GM12891 (cell line): ENCODE data around the gene DIP2B.

ENCODE experiments used
- DNase-seq: peaks from one replicate; pipeline ENCODE4 v3.0.0; 2011; ENCODE audit warnings: low spot score; ENCODE audit not compliant: insufficient read length
- FAIRE-seq: peaks from 2 replicates; lab custom pipeline; 2011; peaks lifted over from hg19 to GRCh38; lab: Jason Lieb, UNC
- PAX5 ChIP-seq: IDR thresholded peaks from 2 replicates; pipeline ENCODE4 v1.6.1; 2011; ENCODE audit warnings: low read length, moderate library complexity, mild to moderate bottlenecking; ENCODE audit not compliant: insufficient read depth, severe bottlenecking
- POLR2A ChIP-seq: IDR thresholded peaks from 2 replicates; pipeline ENCODE4 v1.6.1; 2011; ENCODE audit warnings: low read depth, low read length, control low read depth
- POLR2AphosphoS5 ChIP-seq: IDR thresholded peaks from 2 replicates; pipeline ENCODE4 v1.6.1; 2011; ENCODE audit warnings: low read depth, low read length, control low read depth
- POU2F2 ChIP-seq: IDR thresholded peaks from 2 replicates; pipeline ENCODE4 v1.6.1; 2011; ENCODE audit warnings: low read depth, mild to moderate bottlenecking, control low read depth, low read length, moderate library complexity
- SPI1 ChIP-seq: IDR thresholded peaks from 2 replicates; pipeline ENCODE4 v1.6.1; 2011; ENCODE audit warnings: low read depth, low read length, control low read depth
- TAF1 ChIP-seq: IDR thresholded peaks from 2 replicates; pipeline ENCODE4 v1.6.1; 2011; ENCODE audit warnings: low read depth, low read length, control low read depth

DIP2B gene

GRCh38 chr12:50745861-50746260, 241.1 kb downstream of the DIP2B start:
- DNase-seq (no peak), FAIRE-seq (no peak)
- TF ChIP-seq TAF1: no peak
- no peak for TF ChIP-seq PAX5
- no peak for TF ChIP-seq POU2F2
- no peak for TF ChIP-seq POLR2AphosphoS5
- TF ChIP-seq POLR2A: no peak
- no peak for TF ChIP-seq SPI1

- FAIRE-seq (no peak), DNase-seq (no peak)
- no peak for TF ChIP-seq TAF1
- TF ChIP-seq POLR2AphosphoS5: no peak
- TF ChIP-seq POLR2A: no peak
- TF ChIP-seq SPI1: no peak
- TF ChIP-seq PAX5: no peak
- TF ChIP-seq POU2F2: no peak
These were observed 241.6 kb downstream of the DIP2B start for GRCh38 chr12:50746431-50746830.

- no peak for TF ChIP-seq POLR2A
- no peak for TF ChIP-seq PAX5
- no peak for TF ChIP-seq POU2F2
- no peak for TF ChIP-seq POLR2AphosphoS5
- DNase-seq (no peak), FAIRE-seq (no peak)
These were observed 243.0 kb downstream of the DIP2B start for GRCh38 chr12:50747817-50748216.

- DNase-seq: no peak
- no peak for FAIRE-seq
- TF ChIP-seq TAF1: no peak
- TF ChIP-seq POLR2A: no peak
- TF ChIP-seq PAX5: no peak
- no peak for TF ChIP-seq SPI1
- no peak for TF ChIP-seq POU2F2
These were observed 244.7 kb downstream of the DIP2B start for GRCh38 chr12:50749459-50749882.

DNA sequence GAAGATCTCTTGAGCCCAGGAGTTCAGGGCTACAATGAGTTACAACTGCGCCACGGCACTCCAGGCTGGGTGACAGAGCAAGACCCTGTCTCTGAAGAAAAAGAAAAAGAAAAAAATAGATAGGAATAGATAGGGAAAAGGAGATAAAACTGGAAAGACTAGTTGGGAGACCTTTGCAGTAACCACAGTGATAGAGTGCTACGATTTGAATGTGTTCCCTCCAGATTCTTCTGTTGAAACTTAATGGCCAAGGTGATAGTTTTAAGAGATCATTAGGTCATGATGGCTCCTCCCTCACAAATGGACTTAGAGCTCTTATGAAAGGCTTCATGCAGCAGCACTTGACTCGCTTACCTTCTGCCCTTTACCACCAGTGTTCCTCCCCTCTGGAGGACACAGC, 245.6 kb downstream of the DIP2B start:
- DNase-seq (no peak), FAIRE-seq (no peak)
- TF ChIP-seq POLR2AphosphoS5 (no peak), POU2F2 (no peak)

- FAIRE-seq (no peak), DNase-seq (peak; percentile 26)
- TF ChIP-seq POLR2AphosphoS5: no peak
- no peak for TF ChIP-seq SPI1
- TF ChIP-seq PAX5: no peak
- no peak for TF ChIP-seq POLR2A
- no peak for TF ChIP-seq POU2F2
- TF ChIP-seq TAF1: no peak
These were observed 247.3 kb downstream of the DIP2B start for GRCh38 chr12:50751948-50752721.

GRCh38 chr12:50753232-50753769, 248.5 kb downstream of the DIP2B start:
- FAIRE-seq: no peak
- TF ChIP-seq TAF1 (no peak), POLR2A (no peak), POU2F2 (no peak)
- no peak for DNase-seq

GRCh38 chr12:50763639-50764285, 259.0 kb downstream of the DIP2B start, which contains the start of gene ATF1:
TSS of gene ATF1 (plus strand) at chr12:50764101. CDS start at chr12:50780146, 16,045 bp downstream.
- FAIRE-seq (peak; percentile 98), DNase-seq (peak; percentile 82)
- TF ChIP-seq POLR2AphosphoS5: peak; percentile 98
- TF ChIP-seq PAX5: peak; percentile 29
- TF ChIP-seq TAF1: peak; percentile 78
- peak; percentile 14; the same call in 1 of the 2 replicates for TF ChIP-seq SPI1
- TF ChIP-seq POU2F2: peak; percentile 80
- peak; percentile 95 for TF ChIP-seq POLR2A

DNA sequence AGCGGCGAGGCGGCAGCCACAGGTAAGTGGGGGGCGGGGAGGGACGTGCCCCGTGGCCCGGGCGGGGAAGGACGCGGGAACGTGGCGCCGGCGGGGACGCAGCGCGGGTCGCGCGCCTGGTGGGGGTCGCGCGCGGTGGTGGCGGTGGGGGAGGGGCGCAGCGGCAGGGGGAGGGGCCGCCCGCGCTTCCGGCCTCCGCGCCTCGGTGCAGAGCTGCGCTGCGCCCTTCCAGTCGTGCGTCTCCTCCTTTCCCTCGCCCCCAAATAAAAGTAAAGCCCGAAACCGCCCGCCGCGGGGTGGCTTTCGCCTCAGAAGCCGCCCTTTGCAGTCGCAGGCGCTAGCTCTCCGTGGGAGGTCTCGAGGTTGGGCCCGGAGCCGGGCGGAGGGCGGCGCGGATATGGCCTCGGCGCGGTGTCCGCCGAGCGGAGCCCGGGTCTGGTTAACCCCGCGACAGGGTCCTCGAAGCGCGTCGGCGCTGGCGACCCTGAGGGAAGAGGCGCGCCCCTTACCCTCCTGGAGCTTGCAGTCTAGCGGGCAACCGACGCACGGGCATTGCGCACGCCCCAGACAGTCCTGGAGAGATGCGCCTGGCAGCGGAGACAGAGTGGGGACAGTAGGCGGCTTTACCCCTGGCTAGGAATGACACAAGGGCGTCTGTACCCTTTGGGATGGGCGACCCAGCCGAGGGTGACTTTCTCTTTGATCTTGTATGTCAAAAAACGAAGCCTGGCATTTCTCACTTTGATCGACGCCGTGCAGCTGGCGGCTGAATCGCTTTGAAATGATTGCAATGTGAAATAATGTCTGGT, 259.7 kb downstream of the DIP2B start:
- TF ChIP-seq POLR2AphosphoS5 (peak; percentile 59), SPI1 (no peak), POU2F2 (no peak), POLR2A (peak; percentile 77; the same call in 1 of the 2 replicates)
- FAIRE-seq (no peak), DNase-seq (peak; percentile 68)
